Right kidney (tissue), 1 donor: ENCODE results near the gene USP48.
"Not testable (repeated sequence)": the region's sequence is repeated elsewhere in the genome, so short reads cannot be mapped to it uniquely, and the experiment has no call there.

ENCODE experiments used
- DNase-seq: peaks from one replicate; pipeline ENCODE4 v3.0.0-alpha.2; 2016

USP48 gene

DNA sequence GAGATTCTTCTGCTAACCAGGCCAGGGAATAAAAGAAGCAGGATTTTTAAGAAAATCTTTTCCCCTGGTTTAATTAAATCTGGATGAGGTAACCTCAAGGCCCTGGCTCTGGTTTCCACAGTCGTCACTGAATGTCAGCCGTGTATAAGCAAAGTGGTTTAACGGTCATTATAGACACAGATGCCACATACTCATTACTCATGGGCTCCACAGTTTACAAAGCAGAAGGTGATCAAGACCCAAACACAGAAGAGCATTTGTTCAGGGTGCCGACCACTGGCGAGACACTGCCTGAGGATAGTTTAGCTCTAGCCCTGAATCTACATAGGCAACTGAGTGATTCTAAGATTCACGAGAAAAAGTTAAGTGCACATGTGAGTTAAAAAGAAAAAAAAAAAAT, 86.0 kb downstream of the USP48 start:
- no peak for DNase-seq

DNA sequence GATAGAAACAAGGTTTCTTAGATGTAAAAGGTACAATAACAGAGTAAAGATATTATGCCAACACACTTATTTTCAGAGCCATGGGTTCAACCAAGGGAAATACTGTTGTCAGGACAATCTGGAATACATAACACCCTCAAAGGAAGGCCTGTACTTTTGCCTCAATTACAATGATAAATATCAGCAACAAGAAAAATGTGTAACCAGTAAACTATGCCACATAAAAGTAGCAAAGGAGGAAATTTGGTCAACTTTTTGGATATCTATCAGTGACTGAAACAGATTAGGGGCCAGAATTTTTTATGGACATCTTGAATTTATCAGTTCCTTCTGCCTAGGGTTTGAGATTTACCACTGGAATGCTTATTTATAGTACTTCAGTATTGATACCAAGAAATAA, 89.2 kb downstream of the USP48 start:
- DNase-seq = no peak

DNA sequence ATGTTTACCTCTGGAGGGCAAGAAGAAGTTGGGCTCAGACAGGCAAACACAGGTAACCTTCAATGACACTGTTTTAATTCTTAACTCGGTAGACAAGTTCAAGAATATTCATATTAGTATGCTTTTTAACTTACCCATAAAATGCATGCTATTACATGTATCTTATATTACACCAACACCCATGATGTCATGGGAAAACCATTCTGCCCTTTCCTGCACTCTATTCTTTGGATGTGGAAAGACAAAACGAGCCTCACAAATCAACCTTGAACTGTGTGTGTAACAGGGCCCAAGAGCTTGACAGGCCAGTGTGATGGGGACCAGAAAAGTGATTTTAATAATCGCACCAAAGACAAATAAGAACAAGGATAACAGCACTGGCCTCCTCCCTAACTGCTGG, 91.2 kb downstream of the USP48 start:
- no peak for DNase-seq

DNA sequence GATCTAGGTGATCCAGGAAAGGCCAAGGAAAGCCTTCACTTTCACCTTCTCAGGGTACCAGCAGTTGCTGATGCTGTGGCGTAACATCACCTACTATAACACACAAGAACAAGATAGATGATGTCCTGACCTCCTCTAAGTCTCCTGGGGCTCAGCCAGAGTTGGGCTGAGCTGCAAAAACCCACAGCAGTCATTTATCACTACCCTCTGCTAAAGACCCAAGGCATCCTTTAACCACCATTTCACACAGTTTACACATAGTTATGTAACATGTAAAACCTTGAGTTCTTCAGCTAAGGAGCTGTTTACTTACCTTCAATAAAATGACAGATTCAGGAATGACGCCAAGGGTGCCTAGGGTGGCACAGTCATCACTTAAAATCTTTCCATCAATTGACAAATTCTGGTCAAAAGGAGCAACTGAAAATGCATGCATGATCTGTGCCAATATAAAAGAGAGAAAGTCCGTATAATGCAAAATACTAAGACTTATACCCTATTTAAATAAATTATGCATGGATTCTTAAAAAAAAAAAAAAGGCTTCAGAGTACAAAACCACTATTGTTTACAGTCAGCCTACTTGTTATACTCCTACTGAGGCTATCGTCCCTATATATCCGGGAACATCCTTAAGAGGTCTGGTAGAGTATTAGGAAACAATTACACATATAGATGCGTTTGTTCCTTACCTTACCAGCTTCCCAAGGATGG, 93.1 kb downstream of the USP48 start:
- no peak for DNase-seq

DNA sequence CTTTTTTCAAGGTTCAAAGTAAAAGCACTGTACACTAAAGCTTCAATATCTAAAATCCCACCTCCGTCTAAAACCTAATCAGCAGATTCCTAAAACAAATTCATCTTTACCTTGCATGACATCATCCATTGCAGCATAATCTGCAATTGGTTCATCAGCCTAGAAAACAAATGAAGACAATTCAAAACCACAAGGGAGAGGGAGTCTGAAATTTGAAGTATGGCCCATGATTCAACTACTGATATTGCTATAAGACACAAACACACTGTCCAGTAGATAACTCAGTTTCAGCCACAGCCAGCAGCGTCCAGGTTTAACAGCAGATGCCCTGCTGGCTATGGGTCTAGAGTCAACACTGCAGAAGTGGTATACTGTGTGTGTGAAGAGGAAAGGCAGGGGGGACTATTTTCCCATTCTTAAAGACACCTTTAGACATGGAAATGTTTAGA, 95.8 kb downstream of the USP48 start:
- DNase-seq = no peak

DNA sequence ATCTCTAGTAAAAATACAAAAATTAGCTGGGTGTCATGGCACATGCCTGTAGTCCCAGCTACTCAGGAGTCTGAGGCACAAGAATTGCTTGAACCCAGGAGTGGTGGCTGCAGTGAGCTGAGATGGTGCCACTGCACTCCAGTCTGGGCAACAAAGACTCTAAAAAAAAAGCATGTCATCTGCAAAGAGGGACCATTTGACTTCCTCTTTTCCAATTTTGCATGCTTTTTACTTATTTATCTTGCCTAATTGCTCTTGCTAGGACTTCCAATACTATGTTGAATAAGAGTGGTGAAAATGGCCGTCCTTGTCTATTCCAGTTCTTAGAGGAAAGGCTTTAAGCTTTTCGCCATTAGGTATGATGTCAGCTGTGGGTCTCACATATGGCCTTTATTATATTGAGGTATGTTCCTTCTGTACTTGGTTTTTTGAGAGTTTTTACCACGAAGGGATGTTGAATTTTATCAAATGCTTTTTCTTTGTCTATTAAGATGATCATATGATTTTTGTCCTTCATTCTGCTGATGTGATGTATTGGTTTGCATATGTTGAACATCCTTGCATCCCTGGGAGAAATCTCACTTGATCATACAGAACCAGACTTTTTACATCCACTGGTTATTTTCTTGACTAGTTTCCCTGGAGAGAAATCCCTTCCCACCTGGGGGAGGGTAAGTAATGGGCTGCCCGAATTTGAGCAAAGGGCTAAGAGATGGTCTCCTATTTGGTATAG, 96.8 kb downstream of the USP48 start:
- no peak for DNase-seq

DNA sequence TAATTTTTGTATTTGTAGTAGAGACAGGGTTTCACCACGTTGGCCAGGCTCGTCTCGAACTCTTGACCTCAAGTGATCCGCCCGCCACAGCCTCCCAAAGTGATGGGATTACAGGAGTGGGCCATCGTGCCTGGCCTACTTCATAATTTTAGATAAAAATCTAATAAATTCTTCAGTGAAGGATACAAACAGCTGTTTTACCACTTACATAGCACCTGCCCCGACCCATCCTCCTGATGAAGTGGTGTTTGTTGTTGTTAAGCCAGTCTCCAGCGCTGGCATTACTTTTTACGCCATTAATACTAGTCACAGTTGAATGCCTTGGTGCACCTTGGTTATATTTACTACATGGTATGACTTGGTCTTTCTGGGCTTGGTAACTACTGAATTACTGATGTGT, 101.5 kb downstream of the USP48 start:
- DNase-seq = no peak

DNA sequence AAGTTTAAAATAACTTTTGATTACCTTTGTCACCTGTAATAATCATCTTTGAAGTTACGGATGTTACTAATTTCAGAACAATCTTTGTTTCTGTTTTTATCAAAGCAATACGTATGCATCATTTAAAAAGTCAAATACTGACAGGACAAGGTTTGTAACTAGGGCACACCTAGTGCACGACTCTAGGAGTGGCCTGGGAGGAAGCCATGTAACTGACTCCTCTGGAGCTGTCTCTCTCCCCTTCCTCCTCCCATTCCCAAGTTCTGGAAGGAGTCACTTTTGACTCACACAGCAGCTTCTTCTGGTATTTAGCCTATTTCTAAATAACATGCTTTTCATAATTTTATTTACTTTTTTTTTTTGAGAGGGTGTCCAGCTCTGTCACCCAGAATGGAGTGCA, 102.0 kb downstream of the USP48 start:
- no peak for DNase-seq

DNA sequence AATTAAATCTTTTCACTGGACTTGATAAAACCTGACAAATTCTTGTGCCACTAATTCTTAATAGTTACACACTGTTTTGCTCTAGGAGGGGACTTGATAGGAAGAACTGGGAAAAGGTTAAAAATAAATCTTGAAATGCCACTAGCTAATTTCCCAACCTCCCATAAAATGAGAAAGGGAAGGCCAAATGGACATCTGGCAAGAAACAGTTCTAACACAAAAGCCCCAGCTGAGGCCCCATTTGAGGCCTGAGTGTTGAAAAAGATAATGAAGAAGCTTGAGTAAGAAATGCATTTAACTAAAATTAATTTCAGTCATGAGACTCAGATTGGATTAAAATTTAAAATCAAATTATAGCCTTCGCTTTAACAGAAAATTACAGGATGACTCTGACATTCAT, 102.6 kb downstream of the USP48 start:
- no peak for DNase-seq

DNA sequence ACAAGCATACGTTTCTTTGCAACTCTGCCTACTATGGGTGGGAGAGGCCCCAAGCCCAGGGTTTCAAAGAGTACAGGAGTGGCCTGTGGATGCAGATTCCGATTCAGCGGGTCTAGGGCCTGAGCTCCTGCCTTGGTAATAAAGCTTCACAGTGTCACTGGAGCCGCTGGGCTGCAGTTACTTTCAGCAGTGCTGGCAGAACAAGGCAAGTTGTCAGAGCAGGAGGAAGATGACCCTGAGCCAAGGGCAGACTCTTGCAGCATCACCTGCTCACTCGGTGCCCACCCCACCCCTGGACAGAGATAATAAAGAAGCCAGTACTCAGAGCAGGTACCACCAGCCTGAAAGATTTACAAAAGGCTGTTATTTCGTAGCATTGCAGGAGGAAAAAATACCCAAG, 105.8 kb downstream of the USP48 start:
- DNase-seq = no peak

DNA sequence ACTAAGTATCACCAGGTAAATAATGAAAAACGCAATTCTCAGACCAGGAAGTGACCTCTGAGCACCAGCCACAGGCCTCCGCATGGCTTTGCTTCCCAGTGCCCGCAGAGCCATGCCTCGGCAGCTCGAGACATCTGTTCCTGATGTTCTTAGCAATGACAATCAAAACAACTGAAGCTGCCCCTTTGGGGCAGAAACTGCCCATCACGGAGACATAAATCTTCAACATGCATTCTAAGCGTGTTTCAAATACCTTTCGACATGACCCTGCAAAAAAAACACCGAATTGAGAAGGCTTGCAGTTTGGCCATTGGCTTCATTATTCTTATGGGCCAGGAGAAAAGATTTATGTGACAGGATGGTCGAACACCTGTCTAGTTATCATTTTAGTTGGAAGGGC, 108.0 kb downstream of the USP48 start:
- DNase-seq = no peak

DNA sequence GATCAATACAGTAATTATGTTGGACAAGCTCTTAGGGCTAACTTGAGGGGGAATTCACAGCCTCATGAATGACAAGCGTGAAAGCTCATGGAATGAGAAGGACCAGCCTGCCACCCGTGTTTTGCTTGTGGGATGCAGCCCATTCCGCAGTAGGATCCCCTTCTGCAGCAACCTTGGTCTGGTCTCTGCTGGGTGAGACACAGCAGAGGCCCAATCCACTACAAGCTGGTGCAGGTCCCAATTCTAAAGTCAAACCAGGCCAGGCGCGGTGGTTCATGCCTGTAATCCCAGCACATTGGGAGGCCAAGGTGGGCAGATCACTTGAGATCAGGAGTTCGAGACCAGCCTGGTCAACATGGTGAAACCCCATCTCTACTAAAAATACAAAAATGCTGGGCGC, 109.1 kb downstream of the USP48 start:
- DNase-seq = not testable (repeated sequence)

DNA sequence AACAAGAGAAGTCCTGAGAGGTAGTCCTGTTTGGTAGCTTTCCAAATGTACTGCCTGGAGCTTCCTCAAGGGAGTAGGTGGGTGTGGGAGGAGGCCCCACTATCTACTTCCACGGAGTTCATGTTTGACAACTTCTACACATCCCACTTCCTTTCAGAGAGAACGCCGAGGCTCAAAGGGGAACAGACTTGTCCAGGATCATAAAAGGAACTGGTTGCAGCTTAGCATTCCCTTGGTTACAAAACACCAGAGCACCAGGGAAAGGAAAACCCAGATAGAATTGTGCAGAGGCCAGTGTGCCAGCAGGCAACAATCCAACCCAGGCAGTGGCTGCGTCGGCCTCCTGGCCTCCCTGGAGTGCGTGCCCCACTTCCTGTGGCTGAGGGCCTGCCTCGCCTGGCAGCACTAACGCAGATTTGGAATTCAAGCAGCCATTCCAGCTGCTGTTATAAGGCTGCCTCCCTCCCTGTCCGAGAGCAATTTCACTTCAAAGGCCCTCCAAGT, 109.6 kb downstream of the USP48 start:
- DNase-seq = no peak

DNA sequence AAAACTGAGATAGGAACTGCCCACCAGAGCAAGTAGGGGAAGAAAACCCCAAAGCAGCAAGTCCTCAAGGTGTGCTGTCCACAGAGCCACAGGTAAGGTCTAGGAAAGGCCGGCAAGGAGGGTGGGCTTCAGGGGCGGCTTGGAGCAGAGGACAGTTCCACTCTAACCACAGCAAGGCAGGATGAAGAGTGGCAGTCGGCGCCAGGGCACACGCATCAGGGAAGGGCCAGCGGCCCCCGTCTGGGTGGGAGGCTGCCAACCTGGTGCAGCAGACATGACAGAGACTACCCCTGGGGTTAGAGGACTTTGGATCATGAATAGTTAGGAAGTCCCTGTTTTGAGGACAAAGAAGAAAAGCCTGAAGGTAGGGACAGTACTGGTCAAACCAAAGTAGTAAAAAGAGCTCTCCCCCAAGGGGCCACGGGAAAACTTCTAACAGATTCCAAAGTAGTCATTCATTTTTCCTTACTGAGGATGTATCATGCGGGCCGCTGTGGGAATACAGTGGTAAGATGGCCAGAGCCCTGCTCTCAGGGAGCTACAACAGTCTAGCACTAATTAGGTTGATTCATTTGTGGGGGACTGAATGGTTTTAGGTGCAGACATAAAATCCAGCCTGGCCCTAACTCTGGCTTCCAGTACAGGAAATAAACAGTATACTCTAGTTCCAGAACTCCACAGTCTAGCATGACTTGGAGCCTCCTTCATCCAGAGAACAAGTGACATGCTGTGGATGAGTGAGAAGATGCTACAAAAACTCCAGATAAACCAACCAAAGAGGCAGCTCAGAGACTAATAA, 110.3 kb downstream of the USP48 start:
- DNase-seq = no peak

DNA sequence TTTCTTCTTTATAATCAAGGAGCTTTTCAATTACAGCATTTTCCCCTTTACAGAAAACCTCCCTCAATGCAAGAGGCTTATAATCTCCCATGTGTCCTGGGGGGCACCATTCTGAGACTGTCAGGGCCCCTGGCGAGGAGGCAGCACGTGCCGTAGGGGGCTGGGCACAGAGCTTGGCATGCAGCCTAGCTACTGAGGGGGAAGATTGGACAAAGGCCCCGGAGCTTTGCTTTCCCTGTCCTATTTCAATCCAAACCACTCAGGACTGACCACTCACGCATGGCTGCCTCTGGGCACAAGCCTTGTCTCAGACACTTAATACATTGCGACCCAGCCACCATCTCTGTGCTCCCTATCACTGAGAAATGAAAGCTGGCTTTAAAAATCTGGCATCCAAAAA, 111.0 kb downstream of the USP48 start:
- DNase-seq = no peak

DNA sequence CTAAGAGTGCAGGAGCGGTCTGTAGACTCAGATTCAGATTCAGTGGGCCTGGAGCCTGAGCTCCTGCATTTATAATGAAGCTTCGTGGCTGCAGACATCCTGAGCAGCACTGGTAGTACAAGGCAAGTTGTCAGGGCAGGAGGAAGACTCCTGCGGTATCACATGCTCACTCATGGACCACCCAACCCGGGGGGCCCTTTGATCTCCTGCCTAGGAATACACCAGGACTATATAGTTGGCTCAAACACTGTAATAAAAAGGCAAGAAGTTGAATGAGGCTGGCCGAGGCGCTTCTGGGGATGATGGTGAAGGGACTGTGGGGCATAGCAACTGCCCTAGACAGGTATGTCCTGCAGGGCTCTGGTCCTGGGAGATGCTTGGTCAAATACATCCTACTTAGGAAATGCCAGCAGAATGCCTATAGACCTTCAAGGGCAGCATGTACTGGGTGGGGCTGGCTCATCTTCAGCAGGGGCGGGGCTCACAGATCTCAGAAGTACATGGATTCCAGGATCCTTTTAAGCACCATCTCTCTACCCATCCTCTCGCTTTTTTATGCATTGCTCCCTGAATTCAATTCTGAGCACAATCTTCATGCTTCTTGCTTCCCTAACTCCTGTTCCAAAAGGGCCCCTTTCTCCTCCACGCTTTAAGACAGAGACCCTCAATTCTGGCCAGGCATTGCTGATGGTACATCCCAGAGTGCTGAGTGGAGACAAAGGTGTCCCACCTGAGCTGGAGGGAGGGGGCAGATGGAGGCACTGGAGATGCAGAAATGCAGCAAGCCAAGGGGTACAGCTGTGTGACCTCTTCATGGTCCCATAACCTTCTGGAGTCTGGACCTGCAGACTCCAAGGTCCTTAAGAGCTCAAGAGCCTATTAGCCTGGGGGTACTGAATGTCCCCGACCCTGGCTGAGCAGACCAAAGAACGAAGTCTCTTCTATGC, 111.7 kb downstream of the USP48 start:
- DNase-seq = no peak

DNA sequence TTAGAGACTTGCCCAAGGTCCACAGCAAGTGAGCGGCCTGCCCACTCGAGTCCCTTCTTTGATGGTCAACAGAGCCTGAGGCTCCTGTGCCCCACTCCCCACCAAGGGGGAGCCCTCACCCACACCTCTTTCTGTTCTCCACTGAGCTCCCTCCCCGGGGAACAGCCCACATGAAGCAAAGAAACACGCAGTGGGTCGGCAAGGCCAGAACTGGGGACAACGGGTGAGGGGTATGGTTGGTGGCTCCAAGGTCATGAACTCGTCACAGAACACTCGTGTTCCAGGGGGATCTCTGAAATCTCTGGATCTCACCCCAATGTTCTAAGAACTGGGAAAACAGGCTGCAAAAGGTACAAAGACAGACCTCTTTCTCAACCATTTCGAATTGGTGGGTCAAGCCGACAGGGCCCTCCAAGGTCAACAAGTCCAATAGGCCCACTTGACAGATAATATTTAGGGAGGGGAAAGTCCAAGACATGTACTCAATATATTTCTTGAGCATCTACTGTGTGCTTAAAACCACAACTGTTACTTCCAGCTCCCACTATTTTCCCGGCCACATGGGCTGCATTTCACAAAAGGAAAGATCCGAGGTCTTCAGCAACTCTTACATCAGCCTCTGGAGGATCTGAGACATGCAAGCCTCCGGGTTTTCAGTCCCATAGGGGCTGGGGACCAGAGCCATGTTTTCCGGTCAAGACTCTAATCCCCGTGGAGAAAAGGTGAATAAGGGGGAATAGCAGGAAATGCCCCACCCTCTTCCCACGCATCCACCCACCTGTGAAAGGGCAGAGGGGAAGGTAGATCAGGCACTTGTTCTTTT, 112.7 kb downstream of the USP48 start:
- DNase-seq = no peak

DNA sequence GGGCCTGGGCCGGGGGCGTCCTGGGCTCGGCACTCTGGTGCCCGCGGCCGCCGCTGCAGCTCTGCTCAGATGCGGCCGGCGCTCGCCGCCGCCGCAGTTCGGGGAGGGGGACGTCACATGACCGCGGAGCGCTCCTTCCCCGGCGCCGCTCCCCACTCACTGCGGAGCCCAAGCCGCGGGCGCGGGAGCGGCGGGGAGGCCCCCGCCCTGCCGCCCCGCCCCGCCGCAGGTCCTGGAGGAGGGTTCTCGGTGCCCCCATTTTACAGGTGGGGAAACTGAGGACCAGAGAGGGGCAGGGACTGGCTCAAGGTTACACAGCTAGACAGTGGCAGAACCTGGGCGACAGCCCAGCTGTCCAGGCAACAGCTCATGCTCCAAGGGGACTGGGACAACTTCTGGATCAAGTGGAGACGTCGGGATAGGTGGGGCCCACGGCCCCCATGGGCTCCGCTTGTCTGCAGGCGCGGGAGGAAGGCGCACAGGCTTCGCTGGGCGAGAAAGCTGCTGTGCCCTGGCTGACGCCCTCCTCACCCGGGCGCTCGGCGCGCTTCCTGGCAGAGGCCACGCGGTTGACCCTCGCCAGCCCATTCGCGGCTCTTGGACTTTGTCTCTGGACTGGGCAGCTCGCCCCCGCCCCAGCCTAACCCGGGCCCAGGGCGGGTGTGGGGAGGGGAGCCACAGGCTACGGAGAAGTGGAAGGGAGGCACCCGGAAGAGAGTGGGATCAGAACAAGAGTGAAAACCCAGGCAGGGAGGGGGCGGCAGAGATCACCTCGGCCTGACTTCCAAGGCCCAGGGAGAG, 113.5 kb downstream of the USP48 start, which contains the start of gene RAP1GAP:
TSS of gene RAP1GAP (minus strand) at position 100 of the 801 bp plus-strand sequence. CDS start 49,325 bp downstream, outside the sequence.
- peak; percentile 74 for DNase-seq

DNA sequence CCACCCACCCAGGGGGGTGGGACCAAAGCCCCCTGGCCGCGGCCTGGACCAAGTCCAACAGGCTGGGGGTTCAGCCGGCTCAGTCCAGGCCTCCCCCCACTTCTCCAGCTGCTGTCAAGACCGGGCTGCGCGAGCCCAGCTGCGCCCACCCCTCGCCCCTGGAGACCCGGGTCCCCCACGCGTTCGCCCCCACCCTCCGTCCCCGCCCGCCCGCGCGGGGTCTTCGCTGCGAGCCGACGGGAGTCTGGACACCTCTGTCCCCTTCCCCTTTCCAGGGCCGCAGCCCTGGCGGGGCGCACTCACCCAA, 114.0 kb downstream of the USP48 start:
- DNase-seq = no peak
